SU-DHL-6 (cell line): ENCODE data around the gene DCLRE1C.

ENCODE experiments used
- H2AFZ ChIP-seq: fragments of 200-600 bp; sonication (generic); 2 replicates; pipeline ENCODE4 v1.6.1; 2014; ENCODE audit warnings: low read depth, mild to moderate bottlenecking, moderate library complexity, mixed read lengths, antibody characterized with exemption, low read length; ENCODE audit not compliant: severe bottlenecking
- H3F3A ChIP-seq: fragments of 200-600 bp; shearing (Covaris generic); 2 replicates; pipeline ENCODE4 v1.6.0; 2016; ENCODE audit warnings: antibody characterized with exemption, mild to moderate bottlenecking; ENCODE audit not compliant: insufficient read depth
- H3K27ac ChIP-seq: fragments of 200-600 bp; sonication (generic); 2 replicates; pipeline ENCODE4 v1.5.1; 2016; ENCODE audit warnings: low read depth, mild to moderate bottlenecking, low read length, moderate library complexity, mixed read lengths
- H3K27me3 ChIP-seq: fragments of 200-600 bp; sonication (generic), shearing (Covaris generic); 2 replicates; pipeline ENCODE4 v1.6.0; 2014; ENCODE audit warnings: mild to moderate bottlenecking, low read length
- H3K36me3 ChIP-seq: fragments of 200-600 bp; sonication (generic); 2 replicates; pipeline ENCODE4 v1.6.1; 2014; ENCODE audit warnings: mild to moderate bottlenecking, low read length, mixed read lengths
- H3K4me2 ChIP-seq: fragments of 300-600, 200-600 bp; shearing (Covaris generic), sonication (generic); 2 replicates; pipeline ENCODE4 v1.6.0; 2014; ENCODE audit warnings: low read length, low read depth, mild to moderate bottlenecking; ENCODE audit not compliant: poor library complexity, severe bottlenecking
- H3K4me3 ChIP-seq: fragments of 200-600 bp; sonication (generic); 2 replicates; pipeline ENCODE4 v1.5.1; 2014; ENCODE audit warnings: antibody characterized with exemption, low read length, mild to moderate bottlenecking, mixed read lengths; ENCODE audit not compliant: insufficient read depth, poor library complexity, severe bottlenecking
- H3K79me2 ChIP-seq: fragments of 200-600 bp; sonication (generic); 2 replicates; pipeline ENCODE4 v1.6.1; 2014; ENCODE audit warnings: mild to moderate bottlenecking, low read length, moderate library complexity; ENCODE audit not compliant: insufficient read depth
- H3K9ac ChIP-seq: fragments of 200-600 bp; sonication (generic); 2 replicates; pipeline ENCODE4 v1.7.0; 2014; ENCODE audit warnings: mild to moderate bottlenecking, low read length
- H3K9me2 ChIP-seq: fragments of 200-600 bp; sonication (generic); replicated peaks from 2 replicates; pipeline ENCODE4 v1.6.1; 2014; ENCODE audit warnings: low read length; ENCODE audit not compliant: insufficient read depth
- H3K9me3 ChIP-seq: fragments of 200-600 bp; sonication (generic); 2 replicates; pipeline ENCODE4 v1.6.1; 2014; ENCODE audit warnings: low read length, mixed read lengths; ENCODE audit not compliant: insufficient read depth
- H4K20me1 ChIP-seq: fragments of 200-600 bp; sonication (generic); 2 replicates; pipeline ENCODE4 v1.6.1; 2014; ENCODE audit warnings: low read depth, mild to moderate bottlenecking, antibody characterized with exemption, low read length, moderate library complexity, mixed read lengths
- CTCF ChIP-seq: fragments of 200-600 bp; sonication (generic); IDR thresholded peaks from one replicate; pipeline ENCODE4 v1.5.1; 2017; ENCODE audit warnings: antibody characterized with exemption, mild to moderate bottlenecking, low read length, moderate library complexity; ENCODE audit not compliant: insufficient read depth, poor library complexity, severe bottlenecking
- EZH2phosphoT487 ChIP-seq: fragments of 200-600 bp; sonication (generic), shearing (Covaris generic); conservative IDR thresholded peaks from 2 replicates; pipeline ENCODE4 v1.6.1; 2018; ENCODE audit warnings: mild to moderate bottlenecking, antibody characterized with exemption, low read length, moderate library complexity, mixed read lengths

The DCLRE1C gene

DNA sequence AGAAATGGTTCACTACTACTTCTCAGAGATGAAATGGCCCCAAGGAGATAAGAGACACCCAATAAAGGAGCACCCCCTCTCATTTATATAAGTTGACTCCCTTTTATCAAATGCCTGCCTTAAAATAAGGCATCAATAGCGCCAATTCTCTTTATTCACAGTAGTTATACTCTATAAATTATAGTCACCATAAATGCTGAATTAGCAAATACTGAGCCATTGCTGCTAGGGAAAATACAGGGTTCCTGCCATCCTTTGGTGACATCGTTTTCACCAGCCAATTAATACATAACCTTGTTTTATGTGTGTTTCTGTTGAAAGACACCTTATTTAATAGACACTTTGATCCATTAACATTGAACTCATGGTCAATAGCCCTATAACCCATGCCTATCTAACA is 28.6 kb downstream of the DCLRE1C start:
- H3K27me3 ChIP-seq, result no peaks in the 10 kb centered on the region
- no peak overlapping the region for H3K27ac ChIP-seq
- H3K9me2 ChIP-seq, result no peaks in the 10 kb centered on the region
- H3K36me3 ChIP-seq, result peaks cover 53% of the 10 kb centered on the region
- H3K79me2 ChIP-seq, result no peaks in the 10 kb centered on the region
- no peaks in the 10 kb centered on the region for H4K20me1 ChIP-seq
- H3K9me3 ChIP-seq, result no peaks in the 10 kb centered on the region
- H3K4me3 ChIP-seq, result no peak overlapping the region
- no peak overlapping the region for H2AFZ ChIP-seq
- H3K4me2 ChIP-seq, result no peak overlapping the region
- H3K9ac ChIP-seq, result no peak overlapping the region
- H3F3A ChIP-seq, result peaks cover 3% of the 10 kb centered on the region; the same call in 1 of the 2 replicates
- TF ChIP-seq EZH2phosphoT487 (no peak), CTCF (no peak)

DNA sequence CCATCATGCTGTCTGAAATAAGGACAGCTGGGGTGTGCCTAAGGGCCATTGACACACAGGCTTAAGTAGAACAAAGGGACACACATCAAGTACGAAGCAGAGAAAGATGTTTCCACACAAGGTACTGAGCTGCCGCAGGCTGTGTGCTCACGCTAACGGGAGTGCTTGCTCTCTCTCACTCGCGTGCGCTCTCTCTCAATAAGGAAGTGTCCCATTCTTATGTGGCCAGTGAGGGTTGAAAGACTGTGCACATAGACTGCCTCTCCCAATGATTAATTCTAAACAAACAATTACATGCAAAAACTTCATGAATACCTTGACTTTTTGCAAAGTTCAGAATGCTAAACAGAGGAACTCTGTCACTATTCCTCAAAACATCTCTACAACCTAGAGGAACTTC is 29.9 kb downstream of the DCLRE1C start:
- Histone ChIP-seq H2AFZ (no peak overlapping the region), H3K9ac (no peak overlapping the region), H3K36me3 (peaks cover 60% of the 10 kb centered on the region)

GRCh38 chr10:14918964-14919363 is 34.9 kb downstream of the DCLRE1C start:
- Histone ChIP-seq H3K27me3 (no peaks in the 10 kb centered on the region), H3K36me3 (peaks cover 82% of the 10 kb centered on the region), H3K4me3 (no peak overlapping the region), H2AFZ (no peak overlapping the region), H3K9me2 (no peaks in the 10 kb centered on the region), H3F3A (peaks cover 21% of the 10 kb centered on the region; the same call in 1 of the 2 replicates), H3K9ac (no peak overlapping the region), H4K20me1 (no peaks in the 10 kb centered on the region), H3K9me3 (peaks cover 20% of the 10 kb centered on the region; the same call in 1 of the 2 replicates), H3K79me2 (no peaks in the 10 kb centered on the region; the same call in 1 of the 2 replicates), H3K4me2 (no peak overlapping the region), H3K27ac (no peak overlapping the region)
- TF ChIP-seq CTCF (no peak), EZH2phosphoT487 (no peak)

More for the DNA sequence above, 29.9 kb downstream of the DCLRE1C start:
- Histone ChIP-seq H3F3A (no peaks in the 10 kb centered on the region; the same call in 1 of the 2 replicates), H3K9me3 (peaks cover 6% of the 10 kb centered on the region; the same call in 1 of the 2 replicates), H4K20me1 (no peaks in the 10 kb centered on the region), H3K4me2 (no peak overlapping the region), H3K27me3 (no peaks in the 10 kb centered on the region), H3K27ac (no peak overlapping the region), H3K4me3 (no peak overlapping the region), H3K79me2 (no peaks in the 10 kb centered on the region), H3K9me2 (no peaks in the 10 kb centered on the region)
- no peak for TF ChIP-seq CTCF
- no peak for TF ChIP-seq EZH2phosphoT487
